Midbrain (tissue), 1 donor: Measurements from ENCODE around the gene PDXDC1.
"Not testable (repeated sequence)": the region's sequence is repeated elsewhere in the genome, so short reads cannot be mapped to it uniquely, and the experiment has no call there.

Source experiments
- DNase-seq: peaks from one replicate; lab custom pipeline; 2025; lab: John Stamatoyannopoulos, UW

Gene PDXDC1

GRCh38 chr16:14971621-14972228 is 3.1 kb upstream of the PDXDC1 start:
- not testable (repeated sequence) for DNase-seq

GRCh38 chr16:14973785-14974322 is 972 bp upstream of the PDXDC1 start:
- not testable (repeated sequence) for DNase-seq

- DNase-seq: not testable (repeated sequence)
These were observed 533 bp upstream of the PDXDC1 start for GRCh38 chr16:14974331-14974655.

- DNase-seq: peak; percentile 12
These were observed 780 bp downstream of the PDXDC1 start for GRCh38 chr16:14975418-14976194.

- not testable (repeated sequence) for DNase-seq
These were observed 2.3 kb downstream of the PDXDC1 start for GRCh38 chr16:14976971-14977736.

GRCh38 chr16:14978281-14978680 is 3.5 kb downstream of the PDXDC1 start:
- not testable (repeated sequence) for DNase-seq

- DNase-seq: not testable (repeated sequence)
These were observed 4.1 kb downstream of the PDXDC1 start for GRCh38 chr16:14978908-14979307.

GRCh38 chr16:14981234-14981633 is 6.4 kb downstream of the PDXDC1 start:
- not testable (repeated sequence) for DNase-seq

GRCh38 chr16:14982521-14982920 is 7.7 kb downstream of the PDXDC1 start:
- not testable (repeated sequence) for DNase-seq

GRCh38 chr16:14988092-14988491 is 13.3 kb downstream of the PDXDC1 start:
- DNase-seq: not testable (repeated sequence)

- DNase-seq: not testable (repeated sequence)
These were observed 13.9 kb downstream of the PDXDC1 start for GRCh38 chr16:14988661-14989191.

- not testable (repeated sequence) for DNase-seq
These were observed 14.8 kb downstream of the PDXDC1 start for GRCh38 chr16:14989291-14990281.

GRCh38 chr16:14993277-14994151 is 18.7 kb downstream of the PDXDC1 start:
- DNase-seq: not testable (repeated sequence)

GRCh38 chr16:14996702-14997101 is 21.9 kb downstream of the PDXDC1 start:
- not testable (repeated sequence) for DNase-seq

- not testable (repeated sequence) for DNase-seq
These were observed 23.5 kb downstream of the PDXDC1 start for GRCh38 chr16:14998300-14998699.

GRCh38 chr16:14999845-15000244 is 25.0 kb downstream of the PDXDC1 start:
- not testable (repeated sequence) for DNase-seq

GRCh38 chr16:15002448-15002847 is 27.6 kb downstream of the PDXDC1 start:
- not testable (repeated sequence) for DNase-seq

- DNase-seq: not testable (repeated sequence)
These were observed 30.7 kb downstream of the PDXDC1 start for GRCh38 chr16:15005357-15006132.

- DNase-seq: not testable (repeated sequence)
These were observed 33.8 kb downstream of the PDXDC1 start for GRCh38 chr16:15008647-15009046.
